Fibroblast of skin of back (primary cell): ENCODE results near the gene ATRNL1.

Source experiments
- DNase-seq: peaks from one replicate; pipeline ENCODE4 v3.0.0-alpha.2; 2013

ATRNL1 gene

DNA sequence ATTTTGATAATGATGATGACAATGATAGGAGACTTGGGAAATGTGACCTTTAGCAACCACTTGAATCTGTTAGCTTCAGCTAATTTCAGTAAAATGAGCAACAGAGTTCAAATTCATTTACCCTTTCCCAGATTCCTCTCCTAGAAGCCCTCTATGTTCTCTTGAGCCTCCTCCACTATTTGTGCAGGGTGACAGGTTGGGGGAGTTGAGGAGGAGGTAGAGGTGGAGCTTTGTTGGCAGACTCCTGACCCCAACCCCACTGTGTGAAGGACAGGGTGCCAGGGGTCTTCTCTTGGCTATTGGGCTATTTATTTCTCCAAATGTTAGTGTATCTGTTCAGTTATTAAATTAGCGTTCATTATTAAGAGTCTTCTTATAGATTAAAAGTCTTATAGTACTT is 757.5 kb downstream of the ATRNL1 start:
- no peak for DNase-seq

DNA sequence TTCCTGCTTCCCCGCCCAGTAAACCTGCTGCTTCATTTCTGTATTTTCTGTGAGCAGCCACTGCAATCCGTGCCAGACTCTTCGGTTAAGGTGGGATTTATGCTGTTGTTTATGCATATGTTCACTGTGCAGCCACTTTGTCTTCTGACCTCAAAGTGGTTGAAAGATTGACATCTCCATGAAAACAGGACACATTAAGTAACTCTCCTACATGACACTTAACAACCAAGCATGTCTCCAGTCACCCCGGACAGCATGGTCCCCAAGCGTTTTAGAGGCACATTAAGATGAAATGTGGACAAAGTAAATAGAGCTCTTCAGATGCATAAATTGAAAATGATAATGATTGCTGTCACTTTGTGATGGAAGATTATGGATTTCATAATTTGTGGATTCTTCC is 758.5 kb downstream of the ATRNL1 start:
- DNase-seq, result no peak

DNA sequence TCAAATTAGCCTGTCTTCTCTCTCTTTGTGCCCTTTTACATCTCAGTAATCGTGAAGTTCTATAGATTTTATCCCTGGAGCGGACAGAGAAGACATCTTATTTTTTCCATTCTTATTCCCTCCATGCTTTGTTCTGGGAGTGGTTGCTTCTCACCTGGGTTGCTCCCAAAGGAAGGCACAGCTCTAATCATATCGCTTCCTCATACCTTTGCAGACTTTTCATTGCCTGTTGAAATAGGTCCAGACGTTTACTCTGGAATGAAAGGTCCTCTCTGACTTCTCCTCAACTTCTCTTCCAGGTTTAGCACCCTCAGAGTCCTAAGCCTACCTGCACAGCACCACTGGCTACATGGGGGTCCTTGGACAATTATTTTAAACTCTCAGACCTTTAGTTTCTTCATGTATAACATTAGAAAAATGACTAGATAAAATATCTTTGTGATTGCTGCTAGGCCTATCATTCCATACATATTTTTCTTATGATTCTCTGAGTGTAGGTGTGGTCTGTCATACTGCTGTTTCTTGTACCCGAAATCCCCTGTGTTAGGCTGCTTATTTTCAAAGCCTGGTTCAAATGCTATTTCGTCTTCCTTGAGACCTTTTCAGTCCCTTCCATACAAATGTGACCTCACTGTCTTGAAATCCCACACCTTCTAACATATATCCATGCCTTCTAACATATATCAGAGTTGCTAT is 761.7 kb downstream of the ATRNL1 start:
- peak; percentile 53 for DNase-seq

DNA sequence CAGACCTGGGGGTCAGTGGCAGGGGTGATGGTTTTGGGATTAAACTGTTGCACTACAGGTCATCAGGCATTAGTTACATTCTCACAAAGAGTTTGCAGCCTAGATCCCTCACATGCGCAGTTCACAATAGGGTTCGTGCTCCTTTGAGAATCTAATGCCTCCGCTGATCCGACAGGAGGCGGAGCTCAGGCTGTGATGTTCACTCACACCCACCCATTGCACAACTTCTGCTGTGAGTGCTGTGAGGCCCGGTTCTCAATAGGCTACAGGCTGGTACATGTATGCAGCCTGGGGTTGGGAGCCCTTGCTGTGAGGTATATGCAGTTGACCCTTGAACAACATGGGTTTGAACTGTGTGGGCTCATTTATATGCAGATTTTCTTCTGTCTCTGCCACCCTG is 763.4 kb downstream of the ATRNL1 start:
- DNase-seq, result no peak

DNA sequence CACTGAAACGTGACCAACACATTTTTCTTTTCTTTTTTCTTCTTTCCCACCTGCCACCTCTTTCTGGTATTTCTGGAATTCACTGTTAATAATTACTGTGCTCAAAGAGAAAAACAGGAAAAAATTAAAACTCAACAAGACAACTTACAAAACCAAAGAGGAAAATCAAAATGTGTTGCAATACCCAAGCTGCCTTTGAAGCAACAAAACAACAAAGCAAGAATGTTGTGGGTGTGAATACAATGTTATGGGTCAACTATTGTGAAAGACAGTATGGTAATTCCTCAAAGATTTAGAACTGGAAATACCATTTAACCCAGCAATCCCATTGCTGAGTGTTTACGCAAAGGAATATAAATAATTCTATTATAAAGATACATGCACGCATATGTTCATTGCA is 764.7 kb downstream of the ATRNL1 start:
- DNase-seq, result no peak

DNA sequence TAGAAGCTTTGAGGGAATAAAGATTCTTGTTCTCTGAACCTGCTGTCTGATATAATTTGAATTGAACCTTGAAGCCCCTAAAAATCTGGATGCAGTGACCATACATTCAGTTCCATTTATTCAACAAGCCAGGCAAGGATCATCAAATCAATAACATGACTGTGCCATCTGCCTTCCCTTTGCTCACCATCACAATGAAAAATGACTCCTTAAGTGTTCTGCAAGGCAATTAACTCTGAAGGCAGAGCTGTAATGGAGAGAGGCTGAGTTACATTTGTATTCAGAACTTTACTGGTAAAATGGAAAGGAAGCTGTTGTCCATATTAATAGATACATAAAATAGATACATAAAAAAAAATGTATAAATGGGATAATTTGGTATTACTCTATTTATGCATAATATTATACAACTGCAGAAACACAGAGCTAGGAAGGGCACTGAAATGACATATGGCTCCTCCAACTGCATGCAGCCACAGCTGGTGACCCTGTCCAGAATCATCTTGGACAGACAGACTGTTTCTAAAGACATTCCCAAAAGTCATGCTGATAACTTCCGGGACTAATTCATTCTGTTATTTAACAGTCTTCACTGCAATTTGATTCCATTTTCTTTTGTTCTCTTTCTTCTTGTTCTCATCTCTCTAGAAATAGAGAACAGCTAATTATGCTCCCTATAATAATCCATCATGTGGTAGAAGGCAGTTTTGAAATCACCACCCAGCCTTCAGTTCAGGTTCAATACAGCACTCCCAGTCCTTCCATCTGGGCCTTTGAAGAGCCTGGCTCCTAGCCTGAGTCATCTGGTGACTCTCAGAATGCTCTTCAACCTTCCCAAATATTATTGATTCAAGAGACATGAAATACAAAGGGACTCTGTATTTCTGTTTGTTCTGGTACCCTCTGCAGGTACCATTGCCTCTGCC is 767.3 kb downstream of the ATRNL1 start:
- no peak for DNase-seq

DNA sequence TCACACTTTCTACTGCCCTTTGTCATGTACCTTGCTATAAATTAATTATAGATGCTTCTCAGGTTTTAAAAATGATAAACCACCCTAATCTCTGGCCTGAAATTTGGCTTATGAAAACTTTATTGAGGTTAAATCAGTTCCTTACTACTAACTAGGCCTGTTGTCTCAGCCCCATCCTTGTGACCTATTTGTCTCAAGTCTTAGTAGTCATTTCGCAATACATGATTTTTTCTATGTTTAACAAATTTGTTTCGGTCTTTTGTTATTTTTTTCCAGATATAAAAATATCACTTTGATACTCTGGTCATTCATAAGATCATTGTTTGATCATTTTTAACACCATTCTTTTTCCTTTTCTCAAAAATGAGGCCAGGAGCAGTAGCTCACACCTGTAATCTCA is 768.3 kb downstream of the ATRNL1 start:
- DNase-seq, result no peak

DNA sequence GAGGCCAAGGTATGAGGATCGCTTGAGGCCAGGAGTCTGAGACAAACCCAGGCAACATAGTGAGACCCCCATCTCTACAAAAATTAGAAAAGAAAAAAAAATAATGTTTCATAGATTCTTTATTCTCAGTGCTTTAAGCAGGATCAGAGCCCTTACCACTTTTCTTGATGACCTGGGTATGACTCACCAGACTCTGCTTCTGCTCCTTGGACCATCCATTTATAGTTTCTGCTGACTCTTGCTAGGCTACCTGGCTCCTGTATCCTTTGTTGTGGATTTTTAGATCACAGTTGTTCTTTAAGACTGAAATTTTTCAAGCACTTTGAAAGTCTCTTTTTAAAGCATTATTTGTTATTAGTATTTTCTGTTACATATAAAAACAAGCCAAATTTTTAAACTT is 768.7 kb downstream of the ATRNL1 start:
- DNase-seq, result peak; percentile 62

DNA sequence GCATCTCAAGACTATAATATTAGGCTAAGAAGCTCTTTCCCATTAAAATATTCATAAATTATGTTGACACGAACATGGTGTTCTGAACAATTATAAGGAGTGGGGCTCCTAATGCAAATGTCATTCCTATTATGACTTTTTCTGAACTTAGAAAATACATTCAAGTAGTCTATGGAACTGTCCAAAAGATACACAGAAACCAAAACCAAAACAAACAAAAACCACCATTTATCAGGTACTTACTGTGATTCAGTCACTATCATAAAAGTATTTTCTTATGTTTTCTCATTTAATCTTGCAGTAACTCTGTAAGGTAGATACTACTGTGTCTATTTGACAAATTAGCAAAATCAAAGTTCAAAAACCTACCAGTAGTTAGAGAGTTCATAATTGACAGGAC is 773.0 kb downstream of the ATRNL1 start:
- DNase-seq, result no peak

DNA sequence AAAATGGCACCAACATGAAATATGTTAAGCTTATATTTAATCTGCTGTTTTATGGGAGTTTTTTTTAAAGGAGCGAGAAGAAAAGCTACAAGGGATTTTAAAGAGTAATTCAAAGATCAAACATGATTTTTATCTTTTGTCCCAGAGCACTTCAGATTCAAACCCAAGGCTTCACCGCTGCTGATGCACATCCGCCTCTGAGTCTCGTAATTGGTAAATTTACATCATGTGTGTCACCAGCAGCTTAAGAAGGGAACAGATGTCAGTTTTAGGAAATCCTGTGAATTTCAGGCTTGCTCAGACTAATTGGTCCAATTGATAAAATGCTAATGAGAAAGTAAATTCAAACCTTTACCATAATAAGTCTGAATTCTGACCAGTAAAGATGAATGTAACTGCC is 773.5 kb downstream of the ATRNL1 start:
- no peak for DNase-seq

DNA sequence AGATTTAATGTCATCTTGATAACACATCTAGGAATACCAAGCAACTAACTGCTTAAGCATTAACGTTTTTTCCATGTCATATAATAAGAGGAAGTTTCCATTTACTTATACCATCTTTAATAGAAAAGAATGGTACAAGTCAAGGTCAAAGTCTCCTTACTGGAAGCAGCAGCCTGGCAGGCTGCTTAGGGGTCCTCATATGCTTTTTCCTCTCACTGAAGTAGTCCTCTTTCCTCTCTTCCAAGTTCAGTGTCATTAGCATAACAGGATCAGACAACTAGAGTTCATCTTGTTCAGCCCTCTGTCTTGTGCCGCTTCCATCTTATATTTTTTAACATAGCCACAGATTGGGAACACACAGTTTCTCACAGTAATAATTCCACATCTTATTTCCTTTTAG is 774.1 kb downstream of the ATRNL1 start:
- DNase-seq, result no peak

DNA sequence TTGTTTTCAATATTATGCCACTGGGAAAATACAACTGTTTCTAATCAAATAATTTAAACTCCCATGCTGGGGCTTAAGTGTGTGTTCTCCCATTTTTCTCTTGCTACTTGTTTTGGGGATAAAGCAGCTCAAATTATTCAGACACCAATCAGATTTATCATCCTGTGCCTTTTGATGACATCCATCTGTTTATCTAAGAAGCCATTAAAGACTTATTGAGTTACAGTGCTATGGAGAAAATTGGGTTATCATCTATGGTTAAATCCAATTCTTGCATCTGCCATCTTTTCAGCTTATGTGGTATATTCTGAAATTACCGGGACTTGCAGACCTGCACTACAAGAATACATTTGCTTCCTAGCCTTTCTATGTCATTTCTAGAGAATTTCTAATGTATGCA is 778.7 kb downstream of the ATRNL1 start:
- no peak for DNase-seq

DNA sequence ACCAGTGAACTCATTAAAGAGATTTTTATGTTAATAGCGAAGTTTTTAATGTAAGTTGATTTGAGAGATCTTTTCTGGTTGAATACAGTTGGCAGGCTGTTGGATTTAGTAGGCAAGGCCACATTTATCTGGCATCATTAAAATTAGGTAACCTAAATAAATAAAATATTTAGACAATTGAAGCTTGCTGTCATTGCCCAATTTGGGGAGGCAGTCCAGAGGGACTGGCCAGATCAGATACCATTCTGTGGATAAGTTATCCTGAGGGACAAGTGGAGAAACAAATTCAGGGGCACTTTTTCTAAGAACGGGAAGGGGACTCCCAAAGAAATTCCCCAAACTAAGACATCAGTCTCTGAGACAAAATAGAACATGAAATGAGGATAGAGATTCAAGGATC is 782.0 kb downstream of the ATRNL1 start:
- DNase-seq, result no peak

DNA sequence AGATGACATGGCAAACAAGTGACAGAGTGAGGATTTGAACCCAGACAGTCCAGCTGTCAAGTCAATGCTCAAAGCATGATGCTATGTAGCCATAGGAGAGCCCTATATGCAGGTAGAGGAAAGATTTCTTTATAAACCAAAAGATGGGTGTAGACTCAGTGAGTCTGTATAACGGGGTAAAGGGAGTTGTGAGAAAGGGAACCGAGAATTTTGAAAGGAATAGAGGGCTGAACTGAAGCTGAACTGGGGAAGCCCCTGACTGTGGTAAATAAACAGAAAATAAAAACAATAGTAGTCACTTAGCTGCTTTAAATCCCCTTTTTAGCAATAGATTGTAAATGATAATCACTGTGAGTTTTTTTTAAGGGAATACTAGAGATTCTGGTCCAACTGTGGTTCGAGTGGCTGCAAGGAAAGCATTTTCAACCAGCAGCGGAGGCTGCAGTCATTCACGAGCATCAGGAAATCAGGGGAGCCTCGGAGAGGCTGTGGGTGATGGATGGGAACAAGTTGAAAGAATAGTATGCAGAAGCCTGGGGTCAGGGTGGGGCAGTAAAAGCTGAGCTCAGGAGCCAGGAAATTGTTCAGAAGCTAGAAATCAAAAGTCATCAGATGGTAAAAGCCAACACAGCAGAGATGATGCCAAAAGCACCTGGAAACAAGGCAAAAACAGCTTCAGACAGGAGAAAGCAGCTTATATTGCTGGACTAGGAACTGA is 786.4 kb downstream of the ATRNL1 start:
- DNase-seq, result no peak

DNA sequence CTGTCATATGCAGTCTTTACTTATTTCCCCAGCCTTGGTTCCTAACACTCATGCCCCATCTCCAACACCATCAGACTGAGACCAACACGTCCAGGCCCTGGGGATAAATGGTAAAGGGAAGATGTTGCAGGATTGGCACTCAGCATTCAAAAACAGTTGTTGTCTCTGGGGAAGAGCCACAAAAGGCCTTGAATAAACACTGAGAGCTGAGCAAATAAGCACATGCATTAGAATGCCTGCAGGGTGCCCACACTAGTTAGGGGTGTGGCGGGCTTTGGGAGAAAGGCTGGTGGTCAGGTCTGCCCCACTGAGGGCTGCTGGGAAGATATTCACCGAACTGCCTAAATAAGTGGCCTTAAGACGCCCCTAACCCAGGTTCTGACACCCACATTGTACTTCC is 788.9 kb downstream of the ATRNL1 start:
- no peak for DNase-seq

DNA sequence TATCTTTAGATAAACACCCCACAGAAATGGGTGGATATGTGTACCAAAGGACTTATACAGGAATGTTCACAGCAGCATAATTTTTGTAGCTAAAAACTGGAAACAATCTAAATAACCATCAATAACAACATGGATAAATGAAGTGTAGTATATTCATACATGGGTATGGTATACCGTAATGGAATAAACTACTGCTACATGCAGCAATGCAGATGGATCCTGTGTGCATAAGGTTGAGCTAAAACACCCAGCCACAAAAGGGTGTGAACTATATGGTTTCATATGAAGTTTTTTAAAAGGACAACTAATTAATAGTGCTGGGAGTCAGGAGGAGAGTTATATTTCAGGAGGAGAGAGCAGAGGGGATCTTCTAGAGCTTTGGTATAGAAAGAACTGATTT is 790.2 kb downstream of the ATRNL1 start:
- DNase-seq, result no peak

DNA sequence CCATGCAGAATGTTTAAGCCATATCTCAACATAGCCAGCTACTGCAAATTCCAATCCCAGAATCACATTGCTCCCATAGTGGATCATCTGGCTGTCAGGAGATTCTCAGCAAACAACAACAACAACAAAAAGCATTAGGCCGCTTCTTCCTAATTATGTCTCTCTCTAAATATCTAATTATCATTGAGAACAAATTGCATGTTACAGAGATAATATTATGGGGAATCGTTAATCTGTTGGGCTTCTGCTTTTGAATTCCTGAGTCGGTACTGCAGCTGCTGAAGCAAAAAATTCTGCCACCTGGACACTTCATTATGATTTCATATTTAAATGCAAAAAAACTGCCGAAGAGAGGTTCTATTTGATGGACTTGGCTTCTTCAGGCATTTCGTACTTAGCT is 791.2 kb downstream of the ATRNL1 start:
- DNase-seq, result no peak

DNA sequence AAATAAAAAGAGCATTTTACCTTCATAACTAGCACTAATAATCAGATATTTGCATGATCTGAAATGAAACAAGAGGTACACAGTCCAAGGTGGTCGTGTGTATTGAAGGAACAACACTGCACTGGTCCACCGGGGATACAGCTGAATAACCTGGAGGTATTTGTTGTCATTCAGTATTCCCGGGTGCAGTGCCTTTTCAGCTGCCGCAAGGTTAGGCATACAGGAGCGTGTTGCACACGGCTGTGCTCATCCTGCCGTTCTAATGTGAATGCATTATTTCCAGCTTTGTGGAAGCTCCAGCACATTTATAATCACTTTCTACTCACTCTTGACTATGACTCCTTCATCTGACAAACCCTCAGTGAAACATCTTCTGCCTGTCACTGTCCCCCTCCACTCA is 802.0 kb downstream of the ATRNL1 start:
- no peak for DNase-seq

DNA sequence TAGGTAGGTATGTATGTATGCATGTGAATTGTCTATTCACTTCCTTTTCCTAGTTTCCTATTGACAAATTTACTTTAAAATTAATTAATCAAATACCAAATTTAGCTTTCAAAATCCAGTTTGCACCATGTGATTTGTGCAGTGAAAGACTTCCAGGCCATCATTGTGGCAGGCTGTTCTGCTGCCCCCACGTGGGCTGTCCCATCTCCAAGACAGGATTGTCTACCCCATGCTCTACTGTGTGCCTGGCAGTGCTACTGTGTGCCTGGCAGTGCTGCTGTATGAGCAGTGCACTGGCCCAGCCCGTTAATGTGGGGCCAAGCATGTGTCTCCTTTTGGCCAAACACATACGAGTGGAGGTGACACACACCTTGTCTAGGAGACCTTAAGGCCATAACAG is 805.1 kb downstream of the ATRNL1 start:
- DNase-seq, result no peak

DNA sequence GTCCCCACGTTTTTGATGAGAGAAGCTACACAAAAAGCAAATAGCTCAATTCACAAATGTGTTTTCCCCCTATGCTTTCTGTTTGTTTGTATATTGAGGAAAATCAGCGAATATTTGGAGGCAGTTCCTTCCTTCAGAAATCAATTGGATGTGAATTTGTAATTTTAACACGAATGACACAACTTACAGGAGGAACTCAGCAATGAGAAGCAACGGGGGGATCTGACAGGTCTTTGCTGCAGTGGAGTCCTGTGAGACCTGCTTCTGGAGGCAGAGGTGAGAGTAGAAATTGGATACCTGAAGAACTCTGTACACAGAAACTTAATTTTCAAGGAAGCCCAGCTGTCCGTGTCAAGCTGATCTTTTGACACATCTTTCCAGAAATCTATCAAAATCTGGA is 809.4 kb downstream of the ATRNL1 start:
- no peak for DNase-seq

DNA sequence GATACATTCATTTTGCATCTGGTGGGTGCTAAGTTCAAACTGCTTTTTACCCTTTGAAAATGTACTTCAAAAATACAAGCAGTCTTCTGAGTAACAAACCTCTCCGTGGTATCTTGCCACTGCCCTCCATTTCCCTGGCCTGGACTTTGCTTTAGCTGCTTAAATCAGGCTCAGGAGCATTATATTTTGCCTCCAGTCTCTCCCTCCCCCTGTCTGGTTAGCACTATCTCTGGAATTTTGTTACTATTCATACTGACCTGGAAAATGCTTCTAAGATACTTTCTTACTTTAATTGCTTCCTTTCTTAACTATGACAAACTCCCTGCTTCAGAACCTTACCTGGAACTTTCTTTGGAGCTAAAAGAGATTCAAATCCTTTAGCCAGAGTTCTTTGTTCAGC is 810.0 kb downstream of the ATRNL1 start:
- peak; percentile 18 for DNase-seq

DNA sequence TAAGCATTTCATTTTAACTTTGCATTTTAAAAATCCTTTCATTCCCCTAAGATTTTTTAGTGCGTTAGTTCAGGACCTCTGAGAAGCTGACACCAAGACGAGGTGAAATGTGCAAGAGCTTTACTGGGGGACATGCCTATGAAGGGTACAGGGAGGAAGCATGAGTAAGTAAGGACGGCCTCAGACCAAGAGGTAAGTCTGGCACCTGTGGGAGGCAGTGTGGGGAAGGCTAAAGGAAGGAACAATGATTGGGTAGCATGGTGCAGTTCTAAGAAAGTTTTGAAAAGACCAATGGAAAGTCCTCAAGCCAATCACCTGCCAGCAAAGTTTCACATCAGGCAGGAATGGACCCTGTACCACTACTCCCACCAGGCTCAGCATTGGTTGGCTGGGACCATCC is 810.7 kb downstream of the ATRNL1 start:
- no peak for DNase-seq

DNA sequence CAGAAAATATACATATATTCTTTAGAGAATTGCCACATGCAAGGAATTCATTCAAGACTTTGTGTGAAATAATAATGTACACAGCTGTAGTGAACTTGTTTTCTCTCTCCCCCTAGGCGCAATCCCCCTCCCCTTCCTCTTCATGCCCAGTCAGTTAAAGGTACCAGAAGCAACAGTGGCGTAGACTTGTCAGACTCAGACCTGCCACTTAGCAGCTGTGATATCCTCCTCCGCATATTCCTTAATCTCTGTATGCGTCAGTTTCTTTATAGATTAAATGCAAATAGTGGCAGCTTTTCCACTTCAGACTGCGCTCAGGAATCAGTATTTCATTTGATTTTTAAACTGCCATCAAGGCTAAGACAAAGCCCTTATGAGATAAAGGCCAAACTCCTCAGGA is 815.9 kb downstream of the ATRNL1 start:
- no peak for DNase-seq
